HepG2 (cell line): Measurements from ENCODE around the gene MSI2.

Experiments used
- ATM ChIP-seq: fragments of 450-650 bp; IDR thresholded peaks from 2 replicates; pipeline ENCODE4 v1.7.1; 2017; ENCODE audit warnings: mild to moderate bottlenecking, borderline replicate concordance
- SPEN ChIP-seq: sonication (generic); formaldehyde crosslinking; IDR thresholded peaks from 2 replicates; pipeline ENCODE4 v1.5.1; 2020; ENCODE audit warnings: low read depth, mild to moderate bottlenecking, missing genetic modification reagents
- ZBTB7A ChIP-seq: sonication (generic); formaldehyde crosslinking; IDR thresholded peaks from 2 replicates; pipeline ENCODE4 v1.8.0; 2022; ENCODE audit warnings: mild to moderate bottlenecking, missing genetic modification reagents
- ZNF430 ChIP-seq: sonication (generic); formaldehyde crosslinking; IDR thresholded peaks from 2 replicates; pipeline ENCODE4 v1.9.0; 2021; ENCODE audit warnings: mild to moderate bottlenecking, missing genetic modification reagents

GRCh38 chr17:57501016-57501415 lies 244.7 kb downstream of the MSI2 start:
- no peak for TF ChIP-seq ZBTB7A (CRISPR knock-in tag)
- TF ChIP-seq ATM = no peak
- TF ChIP-seq ZNF430 (CRISPR knock-in tag) = no peak
- no peak for TF ChIP-seq SPEN (CRISPR knock-in tag)
